ENCODE measurements around the gene ACCS. TPM values are rescaled to one million over a fixed set of nuclear protein-coding genes. Genes with fewer than 3 reads are reported as not detected.

The ACCS gene
- total RNA-seq, 1 experiment from 2014 or later = 7.5 TPM

DNA sequence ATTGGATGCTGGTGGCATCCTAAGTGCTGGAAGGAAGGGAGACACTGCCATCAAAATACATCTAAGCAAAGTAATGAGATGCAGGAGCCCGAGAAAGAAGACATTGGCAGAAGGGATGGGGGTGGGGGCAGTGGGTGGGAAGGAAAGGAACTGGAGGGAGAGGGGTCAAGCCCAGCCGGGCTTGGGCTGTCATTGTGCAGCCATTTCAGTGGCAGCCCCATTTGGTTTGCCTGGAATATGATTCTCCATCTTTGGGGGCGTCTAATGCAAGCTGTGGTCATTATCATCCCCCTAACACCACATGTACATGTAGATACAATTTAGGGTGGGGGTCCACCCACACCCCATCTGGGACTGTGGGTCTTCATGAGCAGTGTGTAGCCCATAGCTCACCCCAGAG, 32.2 kb upstream of the ACCS start:
- TF ChIP-seq, protein P1, sequence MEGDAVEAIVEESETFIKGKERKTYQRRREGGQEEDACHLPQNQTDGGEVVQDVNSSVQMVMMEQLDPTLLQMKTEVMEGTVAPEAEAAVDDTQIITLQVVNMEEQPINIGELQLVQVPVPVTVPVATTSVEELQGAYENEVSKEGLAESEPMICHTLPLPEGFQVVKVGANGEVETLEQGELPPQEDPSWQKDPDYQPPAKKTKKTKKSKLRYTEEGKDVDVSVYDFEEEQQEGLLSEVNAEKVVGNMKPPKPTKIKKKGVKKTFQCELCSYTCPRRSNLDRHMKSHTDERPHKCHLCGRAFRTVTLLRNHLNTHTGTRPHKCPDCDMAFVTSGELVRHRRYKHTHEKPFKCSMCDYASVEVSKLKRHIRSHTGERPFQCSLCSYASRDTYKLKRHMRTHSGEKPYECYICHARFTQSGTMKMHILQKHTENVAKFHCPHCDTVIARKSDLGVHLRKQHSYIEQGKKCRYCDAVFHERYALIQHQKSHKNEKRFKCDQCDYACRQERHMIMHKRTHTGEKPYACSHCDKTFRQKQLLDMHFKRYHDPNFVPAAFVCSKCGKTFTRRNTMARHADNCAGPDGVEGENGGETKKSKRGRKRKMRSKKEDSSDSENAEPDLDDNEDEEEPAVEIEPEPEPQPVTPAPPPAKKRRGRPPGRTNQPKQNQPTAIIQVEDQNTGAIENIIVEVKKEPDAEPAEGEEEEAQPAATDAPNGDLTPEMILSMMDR (conservative IDR thresholded peaks at IDR 0.05) = no peak
- H3K23me2 ChIP-seq (ENCODE audit: insufficient read length, low read depth, low read length, poor library complexity, severe bottlenecking) = no peaks in the 10 kb centered on the region
- peaks cover 6% of the 10 kb centered on the region; the same call in 1 of the 2 replicates for H3K4me1 ChIP-seq (ENCODE audit: insufficient read depth, low read length)
- no peak overlapping the region for H3K9ac ChIP-seq (ENCODE audit: extremely low read depth, insufficient read length, low read length)
- no peaks in the 10 kb centered on the region for H3K9me3 ChIP-seq (ENCODE audit: control insufficient read depth, low read depth, low read length)
- no peak overlapping the region for H4K5ac ChIP-seq (ENCODE audit: insufficient read length, low read depth, low read length)
- peaks cover 28 to 38% of the 10 kb centered on the region in 2 experiments for H3K4me1 Mint-ChIP-seq
- H4K20me1 ChIP-seq (ENCODE audit: control insufficient read depth, insufficient read depth, insufficient read length) = no peaks in the 10 kb centered on the region
- H3K79me1 ChIP-seq (ENCODE audit: insufficient read depth, low read depth, low read length, poor library complexity, severe bottlenecking) = no peaks in the 10 kb centered on the region
- no CpG with 5 or more reads among the region's 3 CpGs for WGBS (ENCODE audit: extremely low coverage, insufficient read length, low lambda C conversion rate)
- no peak overlapping the region for H4K8ac ChIP-seq (replicated peaks; ENCODE audit: insufficient read length, low read depth, low read length)
- H3K4ac ChIP-seq (ENCODE audit: low read depth, low read length) = no peak overlapping the region
- H2BK5ac ChIP-seq (ENCODE audit: insufficient read length, low read length) = no peak overlapping the region
- no peak overlapping the region for H3T11ph ChIP-seq (ENCODE audit: low read length)
- H2BK15ac ChIP-seq (ENCODE audit: low read depth, low read length) = no peak overlapping the region
- no peaks in the 10 kb centered on the region for H3K9me3 Mint-ChIP-seq
- no peaks in the 10 kb centered on the region; a peak in 1 of 7 replicates for H3K36me3 Mint-ChIP-seq (ENCODE audit: insufficient read depth in 1 of 3, low read depth in 3 of 3)
- DNase-seq = no peak
- no peak overlapping the region for H3K27ac Mint-ChIP-seq
- no peak overlapping the region for H3K18ac ChIP-seq (ENCODE audit: insufficient read length, low read depth, low read length)
- peaks cover 20% of the 10 kb centered on the region for H3K27me3 Mint-ChIP-seq (ENCODE audit: low read depth)
- no peak overlapping the region for H3K27ac ChIP-seq (ENCODE audit: insufficient read length, low read depth, low read length)
- no peak overlapping the region for H3K56ac ChIP-seq (ENCODE audit: insufficient read length, low read depth, low read length)
- no peaks in the 10 kb centered on the region for H3K27me3 ChIP-seq (ENCODE audit: insufficient read depth, low read length)
- no peak overlapping the region for H2AFZ ChIP-seq (ENCODE audit: low read length)
- no peaks in the 10 kb centered on the region for H3K79me2 ChIP-seq (ENCODE audit: insufficient read depth, low read length)
- H3K4me2 ChIP-seq (ENCODE audit: insufficient read depth, insufficient read length, low read length) = no peak overlapping the region
- H3K14ac ChIP-seq (ENCODE audit: insufficient read depth, low read length) = no peak overlapping the region
- no peak overlapping the region for H2BK20ac ChIP-seq (ENCODE audit: low read depth, low read length, poor library complexity, severe bottlenecking)
- no peak overlapping the region for H3K23ac ChIP-seq (ENCODE audit: insufficient read length, low read depth, low read length)
- H3K4me3 Mint-ChIP-seq = no peak overlapping the region
- H4K91ac ChIP-seq (ENCODE audit: insufficient read length, low read depth, low read length) = no peak overlapping the region
- no peak overlapping the region for H2AK5ac ChIP-seq (ENCODE audit: insufficient read length, low read length)
- H2BK12ac ChIP-seq (ENCODE audit: insufficient read length, low read depth, low read length) = no peak overlapping the region
- H2BK120ac ChIP-seq (ENCODE audit: low read depth, low read length, poor library complexity, severe bottlenecking) = no peak overlapping the region

Measured in H9 (cell line).